Measurements from ENCODE around the gene LRRC41. TPM values are rescaled to one million over a fixed set of nuclear protein-coding genes. Genes with fewer than 3 reads are reported as not detected.

The LRRC41 gene
- polyA plus RNA-seq, 1 of the 3 experiments (the other 2 are of a cell fraction), result 59.3 TPM

DNA sequence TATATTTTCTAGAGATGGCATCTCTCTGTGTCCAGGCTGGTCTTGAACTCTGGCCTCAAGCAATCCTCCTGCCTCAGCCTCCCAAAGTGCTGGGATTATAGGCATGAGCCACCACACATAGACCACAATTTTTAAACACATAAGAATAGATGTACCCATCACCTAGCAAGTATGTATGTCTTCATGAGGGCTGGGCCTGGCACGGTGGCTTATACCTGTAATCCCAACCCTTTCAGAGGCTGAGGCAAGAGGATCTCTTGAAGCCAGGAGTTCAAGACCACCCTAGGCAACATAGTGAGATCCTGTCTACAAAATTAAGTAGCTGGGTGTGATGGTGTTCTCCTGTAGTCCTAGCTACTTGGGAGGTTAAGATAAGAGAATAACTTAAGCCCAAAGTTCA lies 13.9 kb upstream of the LRRC41 start:
- peaks cover 4% of the 10 kb centered on the region; the same call in 1 of the 2 replicates for H3K79me2 ChIP-seq (ENCODE audit: insufficient read depth)
- WGBS (ENCODE audit: low lambda C conversion rate), result 100% methylated on average over 1 of the region's 1 CpG
- H3K9me3 ChIP-seq, result no peaks in the 10 kb centered on the region
- peaks cover 25 to 46% of the 10 kb centered on the region in 2 experiments for H3K36me3 ChIP-seq (replicated peaks in 1 of 2; ENCODE audit: control insufficient read depth in 1 of 2, insufficient read depth in 2 of 2, low read length in 1 of 2)
- H3K4me3 ChIP-seq (ENCODE audit: low read depth in 2 of 2, low read length in 1 of 2), result no peak overlapping the region
- CTCF ChIA-PET, result interaction anchor here (1.3 to 1.6 kb wide), 2 partner anchors 23 to 130 kb away, joined by 3 to 7 read pairs; partner anchors contain the start of gene NSUN4
- DNase-seq, result no peak
- H3K9ac ChIP-seq, result no peak overlapping the region
- POLR2A ChIA-PET, result interaction anchor here (1.1 kb wide), 1 partner anchor 44 kb away, joined by 3 read pairs; no protein-coding TSS in a partner anchor
- no peak overlapping the region for H3K4me2 ChIP-seq
- no peaks in the 10 kb centered on the region for H3K4me1 ChIP-seq (ENCODE audit: control insufficient read depth in 1 of 2, insufficient read depth in 2 of 2, low read depth in 1 of 2, low read length in 1 of 2)
- no peak overlapping the region for H2AFZ ChIP-seq (ENCODE audit: low read depth)
- no peak overlapping the region for H3K27ac ChIP-seq (ENCODE audit: low read depth in 2 of 2, low read length in 1 of 2)
- H3F3A ChIP-seq (replicated peaks; ENCODE audit: insufficient read depth), result peaks cover 27% of the 10 kb centered on the region
- H4K20me1 ChIP-seq (ENCODE audit: insufficient read depth), result no peaks in the 10 kb centered on the region
- no peaks in the 10 kb centered on the region for H3K9me2 ChIP-seq
- TF ChIP-seq EZH2phosphoT487 (IDR thresholded peaks at IDR 0.05; ENCODE audit: borderline replicate concordance, low read depth) (no peak), TAF1 (IDR thresholded peaks at IDR 0.05; ENCODE audit: borderline replicate concordance, low read depth, low read length) (no peak), GABPA (IDR thresholded peaks at IDR 0.05; ENCODE audit: low read depth) (no peak), RXRA (IDR thresholded peaks at IDR 0.05; ENCODE audit: borderline replicate concordance, low read depth) (no peak), EP300 (IDR thresholded peaks at IDR 0.05; ENCODE audit: borderline replicate concordance in 1 of 2, low read depth in 1 of 2, low read length in 1 of 2) (no peak)
- no peaks in the 10 kb centered on the region for H3K27me3 ChIP-seq (ENCODE audit: insufficient read depth)

GRCh38 chr1:46315669-46316403 lies 12.4 kb upstream of the LRRC41 start:
- WGBS (ENCODE audit: low lambda C conversion rate), result 81% methylated on average over 3 of the region's 3 CpGs
- H3K9me2 ChIP-seq, result no peaks in the 10 kb centered on the region
- peak overlapping the region in 1 of 2 experiments; percentile 68; a peak in 2 of 4 replicates for H3K27ac ChIP-seq (ENCODE audit: low read depth in 2 of 2, low read length in 1 of 2)
- no peak overlapping the region for H3K4me3 ChIP-seq (ENCODE audit: low read depth in 2 of 2, low read length in 1 of 2)
- no peaks in the 10 kb centered on the region for H4K20me1 ChIP-seq (ENCODE audit: insufficient read depth)
- H2AFZ ChIP-seq (ENCODE audit: low read depth), result no peak overlapping the region
- no peaks in the 10 kb centered on the region for H3K9me3 ChIP-seq
- DNase-seq, result no peak
- no peak overlapping the region for H3K4me2 ChIP-seq
- no peak overlapping the region for H3K9ac ChIP-seq
- POLR2A ChIA-PET, result no interaction called here
- CTCF ChIA-PET, result no interaction called here
- peaks cover 31% of the 10 kb centered on the region for H3F3A ChIP-seq (replicated peaks; ENCODE audit: insufficient read depth)
- H3K79me2 ChIP-seq (ENCODE audit: insufficient read depth), result peaks cover 14% of the 10 kb centered on the region; the same call in 1 of the 2 replicates
- H3K36me3 ChIP-seq (replicated peaks in 1 of 2; ENCODE audit: control insufficient read depth in 1 of 2, insufficient read depth in 2 of 2, low read length in 1 of 2), result peaks cover 30 to 47% of the 10 kb centered on the region in 2 experiments
- no peaks in the 10 kb centered on the region for H3K4me1 ChIP-seq (ENCODE audit: control insufficient read depth in 1 of 2, insufficient read depth in 2 of 2, low read depth in 1 of 2, low read length in 1 of 2)
- no peaks in the 10 kb centered on the region for H3K27me3 ChIP-seq (ENCODE audit: insufficient read depth)
- TF ChIP-seq EP300 (IDR thresholded peaks at IDR 0.05; ENCODE audit: borderline replicate concordance in 1 of 2, low read depth in 1 of 2, low read length in 1 of 2), result no peak
- no peak for TF ChIP-seq RAD21 (IDR thresholded peaks at IDR 0.05; ENCODE audit: low read length)
- TF ChIP-seq POLR2AphosphoS5 (IDR thresholded peaks at IDR 0.05; ENCODE audit: low read depth, low read length), result 0 out of 2 replicates have a peak, but pooled peaks have one; percentile 10

DNA sequence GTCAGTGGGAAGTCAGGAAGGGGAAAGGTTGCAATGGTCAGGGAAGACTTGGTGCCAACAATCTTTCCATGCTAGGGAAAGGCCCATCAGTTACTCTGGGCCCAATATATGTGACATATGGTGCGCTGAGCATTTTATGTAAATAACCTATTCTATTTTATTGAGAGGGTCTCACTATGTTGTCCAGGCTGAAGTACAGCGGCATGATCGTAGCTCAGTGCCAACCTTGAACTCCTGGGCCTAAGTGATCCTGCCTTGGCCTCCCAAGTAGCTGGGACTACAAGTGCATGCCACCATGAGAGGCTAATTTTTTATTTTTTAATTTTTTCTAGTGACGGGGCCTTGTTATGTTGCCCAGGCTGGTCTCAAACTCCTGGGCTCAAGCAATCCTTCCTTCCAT lies 6.9 kb upstream of the LRRC41 start:
- ChIA-PET POLR2A (no interaction called here), CTCF (interaction anchor here (0.7 kb wide), 1 partner anchor 30 kb away, joined by 3 read pairs; the partner anchor contains the start of gene NSUN4)
- Histone ChIP-seq H3K9ac (no peak overlapping the region), H4K20me1 (ENCODE audit: insufficient read depth) (peaks cover 41% of the 10 kb centered on the region), H3K36me3 (replicated peaks in 1 of 2; ENCODE audit: control insufficient read depth in 1 of 2, insufficient read depth in 2 of 2, low read length in 1 of 2) (peaks cover 37 to 47% of the 10 kb centered on the region in 2 experiments), H3K9me2 (no peaks in the 10 kb centered on the region), H3K79me2 (ENCODE audit: insufficient read depth) (peaks cover 67% of the 10 kb centered on the region), H3K27ac (ENCODE audit: low read depth in 2 of 2, low read length in 1 of 2) (no peak overlapping the region), H3K9me3 (no peaks in the 10 kb centered on the region), H2AFZ (ENCODE audit: low read depth) (no peak overlapping the region), H3K27me3 (ENCODE audit: insufficient read depth) (no peaks in the 10 kb centered on the region), H3F3A (replicated peaks; ENCODE audit: insufficient read depth) (peaks cover 17% of the 10 kb centered on the region), H3K4me1 (ENCODE audit: control insufficient read depth in 1 of 2, insufficient read depth in 2 of 2, low read depth in 1 of 2, low read length in 1 of 2) (peaks cover 2 to 9% of the 10 kb centered on the region in 2 experiments; a peak in 2 of 4 replicates), H3K4me3 (ENCODE audit: low read depth in 2 of 2, low read length in 1 of 2) (no peak overlapping the region), H3K4me2 (no peak overlapping the region)
- DNase-seq, result no peak
- WGBS (ENCODE audit: low lambda C conversion rate), result 94% methylated on average over 4 of the region's 4 CpGs
- no peak for TF ChIP-seq NRF1 (IDR thresholded peaks at IDR 0.05; ENCODE audit: low read depth, low read length)
- no peak for TF ChIP-seq EZH2phosphoT487 (IDR thresholded peaks at IDR 0.05; ENCODE audit: borderline replicate concordance, low read depth)
- TF ChIP-seq CHD2 (IDR thresholded peaks at IDR 0.05; ENCODE audit: low read length, partially characterized antibody), result no peak
- no peak for TF ChIP-seq REST (IDR thresholded peaks at IDR 0.05; ENCODE audit: low read depth, low read length)
- no peak for TF ChIP-seq SMC3 (IDR thresholded peaks at IDR 0.05; ENCODE audit: low read depth, low read length)
- TF ChIP-seq PBX3 (IDR thresholded peaks at IDR 0.05), result no peak
- no peak for TF ChIP-seq FOSL2 (IDR thresholded peaks at IDR 0.05; ENCODE audit: borderline replicate concordance, low read depth)
- no peak for TF ChIP-seq RFX5 (IDR thresholded peaks at IDR 0.05; ENCODE audit: low read length)
- no peak for TF ChIP-seq GATA2 (CRISPR knock-in tag; IDR thresholded peaks at IDR 0.05)
- TF ChIP-seq FOXJ3 (CRISPR knock-in tag; IDR thresholded peaks at IDR 0.05), result no peak
- no peak for TF ChIP-seq JUND (IDR thresholded peaks at IDR 0.05)

All from SK-N-SH (cell line).